ENCODE results near the gene TINCR.

Gene TINCR

DNA sequence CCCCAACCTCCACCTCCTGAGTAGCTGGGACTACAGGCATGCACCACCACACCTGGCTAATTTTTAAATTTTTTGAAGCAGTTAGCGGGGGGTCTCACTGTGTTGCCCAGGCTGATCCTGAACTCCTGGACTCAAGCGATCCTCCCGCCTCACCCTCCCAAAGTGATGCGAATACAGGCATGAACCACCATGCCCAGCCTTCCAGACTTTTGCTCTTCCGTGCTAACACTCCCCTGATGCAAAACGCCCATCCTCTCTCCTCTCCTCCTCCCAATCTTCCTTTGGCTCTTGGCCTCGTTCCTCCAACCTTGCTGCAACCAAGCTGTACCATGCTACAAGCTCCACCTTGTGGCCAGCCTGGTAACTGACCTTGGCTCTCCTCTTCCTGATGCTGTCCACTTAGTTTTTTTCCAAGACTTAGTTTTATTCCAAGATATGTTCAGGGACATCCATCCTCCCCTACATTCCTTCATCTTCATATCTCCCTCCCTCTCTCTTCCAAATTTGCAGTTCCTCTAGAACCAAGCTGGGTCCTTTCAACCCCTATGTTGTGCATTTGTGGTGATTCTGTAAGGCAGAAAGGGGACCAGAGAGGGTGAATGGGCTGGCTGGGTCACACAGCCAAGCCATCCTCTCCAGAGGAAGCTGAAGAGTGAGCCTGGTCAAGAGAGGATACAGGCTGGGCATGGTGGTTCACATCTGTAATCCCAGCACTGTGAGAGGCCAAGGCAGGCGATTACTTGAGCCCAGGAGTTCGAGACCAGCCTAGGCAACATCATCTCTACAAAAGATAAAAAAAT is 32.8 kb downstream of the TINCR start:
- H3K4me3 ChIP-seq (ENCODE audit: insufficient read depth, low read length, poor library complexity, severe bottlenecking), result no peak overlapping the region
- peaks cover 16% of the 10 kb centered on the region; the same call in 1 of the 2 replicates for H3K9me3 ChIP-seq (ENCODE audit: insufficient read depth, low read length)
- H4K20me1 ChIP-seq (ENCODE audit: low read depth, low read length), result no peaks in the 10 kb centered on the region
- no peaks in the 10 kb centered on the region for H3K79me2 ChIP-seq (ENCODE audit: insufficient read depth, low read length)
- H3K9ac ChIP-seq (ENCODE audit: low read length), result no peak overlapping the region
- no peak for TF ChIP-seq EZH2phosphoT487 (conservative IDR thresholded peaks at IDR 0.05; ENCODE audit: low read length)
- TF ChIP-seq, protein P1, sequence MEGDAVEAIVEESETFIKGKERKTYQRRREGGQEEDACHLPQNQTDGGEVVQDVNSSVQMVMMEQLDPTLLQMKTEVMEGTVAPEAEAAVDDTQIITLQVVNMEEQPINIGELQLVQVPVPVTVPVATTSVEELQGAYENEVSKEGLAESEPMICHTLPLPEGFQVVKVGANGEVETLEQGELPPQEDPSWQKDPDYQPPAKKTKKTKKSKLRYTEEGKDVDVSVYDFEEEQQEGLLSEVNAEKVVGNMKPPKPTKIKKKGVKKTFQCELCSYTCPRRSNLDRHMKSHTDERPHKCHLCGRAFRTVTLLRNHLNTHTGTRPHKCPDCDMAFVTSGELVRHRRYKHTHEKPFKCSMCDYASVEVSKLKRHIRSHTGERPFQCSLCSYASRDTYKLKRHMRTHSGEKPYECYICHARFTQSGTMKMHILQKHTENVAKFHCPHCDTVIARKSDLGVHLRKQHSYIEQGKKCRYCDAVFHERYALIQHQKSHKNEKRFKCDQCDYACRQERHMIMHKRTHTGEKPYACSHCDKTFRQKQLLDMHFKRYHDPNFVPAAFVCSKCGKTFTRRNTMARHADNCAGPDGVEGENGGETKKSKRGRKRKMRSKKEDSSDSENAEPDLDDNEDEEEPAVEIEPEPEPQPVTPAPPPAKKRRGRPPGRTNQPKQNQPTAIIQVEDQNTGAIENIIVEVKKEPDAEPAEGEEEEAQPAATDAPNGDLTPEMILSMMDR (IDR thresholded peaks at IDR 0.05; ENCODE audit: insufficient read depth, low read length, poor library complexity, severe bottlenecking), result no peak
- H3F3A ChIP-seq (ENCODE audit: insufficient read depth), result no peaks in the 10 kb centered on the region
- no peak overlapping the region for H3K27ac ChIP-seq (ENCODE audit: low read depth, low read length)
- no peak overlapping the region for H2AFZ ChIP-seq (ENCODE audit: low read depth, low read length, severe bottlenecking)
- H3K9me2 ChIP-seq (replicated peaks; ENCODE audit: insufficient read depth, low read length), result no peaks in the 10 kb centered on the region
- no peaks in the 10 kb centered on the region for H3K36me3 ChIP-seq (ENCODE audit: low read length)
- no peaks in the 10 kb centered on the region for H3K27me3 ChIP-seq (ENCODE audit: low read length)
- H3K4me2 ChIP-seq (ENCODE audit: low read depth, low read length, poor library complexity, severe bottlenecking), result no peak overlapping the region

DNA sequence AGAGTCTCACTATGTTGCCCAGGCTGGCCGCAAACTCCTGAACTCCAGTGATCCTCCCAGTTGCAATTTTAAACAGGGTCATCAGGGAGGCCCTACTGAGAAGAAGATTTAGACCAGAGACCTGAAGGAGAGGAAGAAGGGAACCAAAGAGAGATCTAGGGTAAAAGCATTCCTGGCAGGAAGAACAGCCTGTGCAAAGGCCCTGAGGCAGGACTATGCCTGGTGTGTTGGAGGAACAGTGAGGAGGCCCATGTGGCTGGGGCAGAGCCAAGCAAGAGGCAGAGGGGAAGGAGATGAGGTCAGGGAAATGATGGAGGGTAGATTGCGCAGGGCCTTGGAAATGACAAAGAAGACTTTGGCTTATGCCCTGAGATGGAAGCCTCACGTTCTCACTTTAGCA is 34.5 kb downstream of the TINCR start:
- H3K9me2 ChIP-seq (replicated peaks; ENCODE audit: insufficient read depth, low read length), result no peaks in the 10 kb centered on the region
- H3K9me3 ChIP-seq (ENCODE audit: insufficient read depth, low read length), result peaks cover 16% of the 10 kb centered on the region; the same call in 1 of the 2 replicates
- H3K79me2 ChIP-seq (ENCODE audit: insufficient read depth, low read length), result no peaks in the 10 kb centered on the region
- no peaks in the 10 kb centered on the region for H3F3A ChIP-seq (ENCODE audit: insufficient read depth)
- H3K9ac ChIP-seq (ENCODE audit: low read length), result no peak overlapping the region
- H4K20me1 ChIP-seq (ENCODE audit: low read depth, low read length), result no peaks in the 10 kb centered on the region
- H3K27me3 ChIP-seq (ENCODE audit: low read length), result no peaks in the 10 kb centered on the region
- no peaks in the 10 kb centered on the region for H3K36me3 ChIP-seq (ENCODE audit: low read length)
- no peak overlapping the region for H3K4me2 ChIP-seq (ENCODE audit: low read depth, low read length, poor library complexity, severe bottlenecking)
- H3K4me3 ChIP-seq (ENCODE audit: insufficient read depth, low read length, poor library complexity, severe bottlenecking), result no peak overlapping the region
- H3K27ac ChIP-seq (ENCODE audit: low read depth, low read length), result no peak overlapping the region
- TF ChIP-seq EZH2phosphoT487 (conservative IDR thresholded peaks at IDR 0.05; ENCODE audit: low read length), result no peak
- TF ChIP-seq, protein P1 (IDR thresholded peaks at IDR 0.05; ENCODE audit: insufficient read depth, low read length, poor library complexity, severe bottlenecking), result no peak
- H2AFZ ChIP-seq (ENCODE audit: low read depth, low read length, severe bottlenecking), result no peak overlapping the region

DNA sequence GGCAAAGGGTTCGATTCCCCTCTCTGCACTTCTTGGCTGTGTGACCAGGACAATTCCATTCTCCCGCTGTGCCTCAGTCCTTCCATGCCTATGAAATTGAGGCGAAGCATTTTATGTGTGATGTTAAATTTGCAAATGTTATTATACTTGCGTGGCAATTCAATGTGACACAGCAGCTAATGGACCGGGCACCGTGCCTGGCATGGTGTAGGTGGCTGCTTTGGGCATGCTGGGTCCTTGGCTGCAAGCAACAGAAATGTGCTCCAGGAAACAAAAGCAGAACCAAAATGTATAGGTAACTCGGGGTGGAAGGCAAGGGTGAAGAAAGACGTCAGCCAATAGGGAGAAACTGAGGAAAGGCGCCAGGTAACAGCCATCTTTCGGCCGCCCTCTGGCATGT is 37.1 kb downstream of the TINCR start:
- H3K9ac ChIP-seq (ENCODE audit: low read length), result no peak overlapping the region
- H3F3A ChIP-seq (ENCODE audit: insufficient read depth), result no peaks in the 10 kb centered on the region
- H3K4me3 ChIP-seq (ENCODE audit: insufficient read depth, low read length, poor library complexity, severe bottlenecking), result no peak overlapping the region
- H2AFZ ChIP-seq (ENCODE audit: low read depth, low read length, severe bottlenecking), result no peak overlapping the region
- no peak for TF ChIP-seq EZH2phosphoT487 (conservative IDR thresholded peaks at IDR 0.05; ENCODE audit: low read length)
- TF ChIP-seq, protein P1 (IDR thresholded peaks at IDR 0.05; ENCODE audit: insufficient read depth, low read length, poor library complexity, severe bottlenecking), result no peak
- H3K9me2 ChIP-seq (replicated peaks; ENCODE audit: insufficient read depth, low read length), result no peaks in the 10 kb centered on the region
- H3K36me3 ChIP-seq (ENCODE audit: low read length), result no peaks in the 10 kb centered on the region
- no peak overlapping the region for H3K4me2 ChIP-seq (ENCODE audit: low read depth, low read length, poor library complexity, severe bottlenecking)
- H3K79me2 ChIP-seq (ENCODE audit: insufficient read depth, low read length), result no peaks in the 10 kb centered on the region
- no peaks in the 10 kb centered on the region for H4K20me1 ChIP-seq (ENCODE audit: low read depth, low read length)
- no peak overlapping the region for H3K27ac ChIP-seq (ENCODE audit: low read depth, low read length)
- peaks cover 16% of the 10 kb centered on the region; the same call in 1 of the 2 replicates for H3K9me3 ChIP-seq (ENCODE audit: insufficient read depth, low read length)
- no peaks in the 10 kb centered on the region for H3K27me3 ChIP-seq (ENCODE audit: low read length)

Measured in SU-DHL-6 (cell line).